ENCODE measurements around the gene USP37. TPM values are rescaled to one million over a fixed set of nuclear protein-coding genes. Genes with fewer than 3 reads are reported as not detected.
"Not testable (repeated sequence)": the region's sequence is repeated elsewhere in the genome, so short reads cannot be mapped to it uniquely, and the experiment has no call there.

The USP37 gene
- total RNA-seq, 1 donor from 2014 or later, result 12.7 TPM

- no peak overlapping the region for H3K27ac Mint-ChIP-seq (ENCODE audit: unreplicated experiment)
- H3K36me3 Mint-ChIP-seq (ENCODE audit: unreplicated experiment), result no peaks in the 10 kb centered on the region
- H3K27me3 Mint-ChIP-seq (ENCODE audit: unreplicated experiment), result no peaks in the 10 kb centered on the region
- no peak for TF ChIP-seq CTCF (IDR thresholded peaks at IDR 0.05; ENCODE audit: partially characterized antibody, unreplicated experiment)
- no peaks in the 10 kb centered on the region for H3K9me3 Mint-ChIP-seq (ENCODE audit: unreplicated experiment)
- H3K4me3 Mint-ChIP-seq (ENCODE audit: unreplicated experiment), result no peak overlapping the region
- DNase-seq, result no peak
- H3K4me1 Mint-ChIP-seq (ENCODE audit: low read depth, unreplicated experiment), result no peaks in the 10 kb centered on the region
Observed at GRCh38 chr2:218540015-218540414, 28.1 kb downstream of the USP37 start.

DNA sequence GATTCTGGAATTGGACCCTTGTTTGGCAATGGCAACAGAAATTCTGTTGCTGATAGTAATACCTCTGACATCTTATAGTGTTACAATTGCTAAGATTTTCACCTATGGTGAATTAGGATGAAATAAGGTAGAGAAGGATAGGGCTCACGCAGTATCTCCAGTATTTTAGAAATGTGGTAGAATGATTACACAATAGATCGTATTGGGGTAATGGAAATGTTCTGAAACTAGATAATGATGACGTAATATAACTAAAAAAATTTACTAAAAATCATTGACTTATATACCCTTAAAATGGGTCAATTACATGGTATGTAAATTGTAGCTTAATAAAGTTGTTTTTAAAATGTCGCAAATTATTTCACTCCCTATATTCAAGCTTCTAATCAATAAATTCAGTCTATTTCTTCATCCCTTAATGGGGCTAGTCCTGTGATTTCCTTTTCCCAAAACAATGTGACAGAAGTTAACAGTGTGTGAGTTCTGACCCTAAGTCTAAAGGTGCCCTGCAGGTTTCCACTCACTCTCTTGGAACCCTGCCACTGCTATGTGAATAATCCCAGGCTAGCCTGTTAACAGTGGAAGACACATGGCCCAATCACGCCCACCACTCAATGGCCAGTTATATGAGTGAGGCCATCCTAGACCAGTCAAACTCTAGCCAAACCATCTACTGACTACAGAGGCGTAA is 31.2 kb downstream of the USP37 start:
- H3K9me3 Mint-ChIP-seq (ENCODE audit: unreplicated experiment), result no peaks in the 10 kb centered on the region
- H3K27ac Mint-ChIP-seq (ENCODE audit: unreplicated experiment), result no peak overlapping the region
- no peak for DNase-seq
- H3K27me3 Mint-ChIP-seq (ENCODE audit: unreplicated experiment), result no peaks in the 10 kb centered on the region
- no peak for TF ChIP-seq CTCF (IDR thresholded peaks at IDR 0.05; ENCODE audit: partially characterized antibody, unreplicated experiment)
- no peak overlapping the region for H3K4me3 Mint-ChIP-seq (ENCODE audit: unreplicated experiment)
- H3K36me3 Mint-ChIP-seq (ENCODE audit: unreplicated experiment), result no peaks in the 10 kb centered on the region
- no peaks in the 10 kb centered on the region for H3K4me1 Mint-ChIP-seq (ENCODE audit: low read depth, unreplicated experiment)

GRCh38 chr2:218529990-218530389 is 38.2 kb downstream of the USP37 start:
- DNase-seq, result no peak
- Mint-ChIP-seq H3K4me3 (ENCODE audit: unreplicated experiment) (no peak overlapping the region), H3K4me1 (ENCODE audit: low read depth, unreplicated experiment) (no peaks in the 10 kb centered on the region), H3K27ac (ENCODE audit: unreplicated experiment) (no peak overlapping the region), H3K27me3 (ENCODE audit: unreplicated experiment) (peaks cover 1% of the 10 kb centered on the region), H3K9me3 (ENCODE audit: unreplicated experiment) (no peaks in the 10 kb centered on the region), H3K36me3 (ENCODE audit: unreplicated experiment) (peaks cover 12% of the 10 kb centered on the region)
- TF ChIP-seq CTCF (IDR thresholded peaks at IDR 0.05; ENCODE audit: partially characterized antibody, unreplicated experiment), result no peak

GRCh38 chr2:218528409-218528808 is 39.7 kb downstream of the USP37 start:
- not testable (repeated sequence) for H3K4me3 Mint-ChIP-seq (ENCODE audit: unreplicated experiment); H3K27ac Mint-ChIP-seq (ENCODE audit: unreplicated experiment); H3K4me1 Mint-ChIP-seq (ENCODE audit: low read depth, unreplicated experiment); DNase-seq; H3K9me3 Mint-ChIP-seq (ENCODE audit: unreplicated experiment); H3K27me3 Mint-ChIP-seq (ENCODE audit: unreplicated experiment)
- peaks cover 24% of the 10 kb centered on the region for H3K36me3 Mint-ChIP-seq (ENCODE audit: unreplicated experiment)

- H3K9me3 Mint-ChIP-seq (ENCODE audit: unreplicated experiment), result peaks cover 3% of the 10 kb centered on the region
- TF ChIP-seq CTCF (IDR thresholded peaks at IDR 0.05; ENCODE audit: partially characterized antibody, unreplicated experiment), result no peak
- no peak overlapping the region for H3K4me3 Mint-ChIP-seq (ENCODE audit: unreplicated experiment)
- no peaks in the 10 kb centered on the region for H3K4me1 Mint-ChIP-seq (ENCODE audit: low read depth, unreplicated experiment)
- no peak for DNase-seq
- H3K27ac Mint-ChIP-seq (ENCODE audit: unreplicated experiment), result no peak overlapping the region
- H3K36me3 Mint-ChIP-seq (ENCODE audit: unreplicated experiment), result peaks cover 24% of the 10 kb centered on the region
- H3K27me3 Mint-ChIP-seq (ENCODE audit: unreplicated experiment), result peaks cover 1% of the 10 kb centered on the region
Observed at GRCh38 chr2:218523651-218524050, 44.5 kb downstream of the USP37 start.
